HL-60 (cell line): Measurements from ENCODE around the gene ENOX1.

Source experiments
- CTCF ChIP-seq: IDR thresholded peaks from one replicate; pipeline ENCODE4 v1.5.1; 2011; ENCODE audit warnings: low read length, control low read depth, inconsistent platforms; ENCODE audit not compliant: insufficient read depth
- GABPA ChIP-seq: IDR thresholded peaks from 2 replicates; pipeline ENCODE4 v1.6.1; 2012; ENCODE audit warnings: low read depth
- POLR2AphosphoS5 ChIP-seq: IDR thresholded peaks from 2 replicates; pipeline ENCODE4 v1.6.1; 2012; ENCODE audit warnings: low read depth
- REST ChIP-seq: IDR thresholded peaks from 2 replicates; pipeline ENCODE4 v1.6.1; 2012; ENCODE audit warnings: low read depth; ENCODE audit not compliant: insufficient replicate concordance
- SPI1 ChIP-seq: IDR thresholded peaks from 2 replicates; pipeline ENCODE4 v1.6.1; 2012; ENCODE audit warnings: low read depth, mild to moderate bottlenecking, borderline replicate concordance

- TF ChIP-seq CTCF, result no peak
- no peak for TF ChIP-seq GABPA
- TF ChIP-seq REST, result no peak
- no peak for TF ChIP-seq SPI1
- no peak for TF ChIP-seq POLR2AphosphoS5
Measured at GRCh38 chr13:43180837-43181236, 605.9 kb downstream of the ENOX1 start.
